ENCODE results near the gene SMARCA1.
"Not testable (repeated sequence)": the region's sequence is repeated elsewhere in the genome, so short reads cannot be mapped to it uniquely, and the experiment has no call there.

The SMARCA1 gene

GRCh38 chrX:129523079-129523911, at the start of gene SMARCA1:
SMARCA1 (minus strand) TSS chrX:129523490; CDS start chrX:129523370, 120 bp downstream.
- peak; percentile 76 for DNase-seq

DNA sequence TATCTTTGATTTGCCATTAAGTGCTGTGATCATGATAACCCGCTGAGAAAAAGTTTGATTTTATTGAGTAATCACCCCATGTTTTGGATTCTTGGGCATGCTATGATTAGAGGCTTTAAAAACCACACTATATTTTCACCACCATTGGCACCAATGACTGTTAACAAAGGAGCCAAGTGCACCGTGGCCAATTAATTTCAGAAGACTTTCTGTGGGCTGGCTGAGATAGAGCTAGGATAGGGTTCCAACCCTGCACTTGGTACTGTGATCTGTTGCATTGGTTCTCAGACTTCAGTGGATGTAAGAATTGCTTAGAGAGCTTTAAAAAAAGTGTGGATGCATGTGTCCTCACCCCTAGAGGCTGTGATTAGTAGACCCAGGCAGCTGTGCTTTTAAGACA, 49.1 kb upstream of the SMARCA1 start:
- DNase-seq, result no peak

GRCh38 chrX:129568349-129568748, 45.1 kb upstream of the SMARCA1 start:
- no peak for DNase-seq

- no peak for DNase-seq
Measured at GRCh38 chrX:129566073-129566472, 42.8 kb upstream of the SMARCA1 start.

DNA sequence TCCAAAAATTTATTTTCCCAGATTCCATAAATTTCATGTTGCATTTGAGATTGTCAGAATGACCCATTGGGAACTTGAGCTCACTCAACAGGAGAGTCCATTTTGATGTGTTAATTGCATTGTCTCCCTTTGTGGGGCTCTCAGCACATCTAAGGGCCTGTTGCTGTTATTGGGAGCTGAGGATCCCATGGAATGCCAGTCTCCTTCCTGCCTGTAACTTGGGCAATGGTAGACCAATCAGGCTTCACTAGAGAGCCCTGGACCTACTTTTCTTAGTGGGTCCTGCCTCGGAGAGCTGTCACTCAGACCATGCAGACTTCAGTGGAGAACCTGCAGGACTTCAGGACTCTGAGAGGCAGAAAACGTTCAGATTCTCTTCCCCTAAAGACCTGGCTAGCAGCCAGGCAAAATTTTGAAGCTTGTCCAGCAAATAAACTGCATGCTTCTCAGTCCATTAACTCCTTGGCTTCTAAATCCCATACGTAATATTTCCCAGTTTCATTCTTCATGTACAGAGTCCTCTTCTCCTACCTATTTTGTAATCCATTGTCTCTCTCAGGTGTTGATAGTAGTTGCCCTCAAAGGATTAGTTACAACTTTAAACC, 41.9 kb upstream of the SMARCA1 start:
- DNase-seq, result no peak

- not testable (repeated sequence) for DNase-seq
Measured at GRCh38 chrX:129564345-129564744, 41.1 kb upstream of the SMARCA1 start.

GRCh38 chrX:129561453-129561852, 38.2 kb upstream of the SMARCA1 start:
- no peak for DNase-seq

DNA sequence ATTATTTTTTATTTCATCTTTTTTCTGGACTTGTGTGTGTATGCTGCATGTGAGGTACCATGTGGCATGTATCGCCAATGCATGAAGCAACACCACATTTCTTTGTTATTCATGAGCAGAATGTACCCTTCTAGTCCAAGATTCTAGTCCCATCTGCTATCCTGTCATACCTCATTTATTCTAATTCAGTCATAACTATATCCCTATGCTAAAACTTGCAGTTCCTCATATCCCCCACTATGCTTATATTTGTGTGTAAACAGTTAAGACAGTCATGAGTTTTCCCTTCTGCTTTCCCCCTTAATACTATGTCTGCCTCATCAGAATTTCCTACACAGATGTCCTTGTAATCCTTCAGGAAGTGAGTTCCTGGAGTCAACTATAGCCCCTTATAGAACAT, 36.5 kb upstream of the SMARCA1 start:
- DNase-seq, result no peak

DNA sequence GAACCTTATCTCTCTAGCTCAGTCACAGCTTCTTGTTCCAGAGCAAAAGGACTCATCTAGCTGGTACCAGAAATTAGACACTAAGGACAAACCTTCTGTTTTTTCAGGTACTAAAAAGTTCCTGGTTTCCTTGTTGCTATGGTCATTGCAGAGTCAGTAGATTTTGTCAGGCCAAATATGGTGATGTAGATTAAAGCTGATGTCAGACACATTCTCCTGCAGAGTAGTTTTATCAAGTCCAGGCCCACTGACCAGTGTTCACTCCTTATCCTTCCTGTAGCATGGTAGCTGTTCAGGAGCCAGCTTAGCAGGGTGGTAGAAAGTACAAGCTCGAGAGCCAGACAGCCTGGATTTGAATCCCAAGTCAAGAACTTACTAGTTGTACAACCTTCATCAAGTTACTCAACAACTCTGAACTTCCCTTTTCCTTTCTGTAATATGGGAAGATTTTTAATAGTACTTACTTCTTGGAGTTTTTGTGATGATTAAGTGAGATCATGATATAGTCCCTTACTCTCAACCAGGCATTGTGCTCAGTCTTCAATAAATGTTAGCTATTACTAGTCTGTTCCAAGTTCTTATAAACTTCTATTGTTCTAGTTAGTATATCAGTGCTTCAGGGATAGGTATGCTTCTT, 34.7 kb upstream of the SMARCA1 start:
- DNase-seq, result no peak

DNA sequence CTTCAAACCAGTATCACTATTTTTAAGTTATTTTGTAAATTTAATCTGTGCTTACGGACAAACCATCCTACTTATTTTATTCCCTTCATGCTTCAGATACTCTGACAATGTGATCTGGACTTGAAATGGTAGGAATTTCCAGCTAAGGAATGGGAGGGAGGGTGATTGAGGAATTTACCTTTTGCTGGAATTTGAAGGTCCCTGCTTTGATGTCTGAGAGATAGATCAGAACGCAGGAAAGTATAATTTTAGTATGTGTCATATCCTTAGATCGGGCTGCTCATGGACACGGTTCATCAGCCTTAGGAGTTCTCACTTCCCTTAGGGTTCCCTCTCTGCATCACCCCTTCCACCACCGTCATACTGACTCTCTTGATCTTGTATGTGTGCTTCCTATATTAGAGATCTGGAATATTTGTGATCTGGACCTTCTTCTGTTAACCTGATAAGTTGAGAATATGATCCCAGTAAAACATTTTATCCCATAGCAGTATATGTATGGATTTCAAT, 33.6 kb upstream of the SMARCA1 start:
- no peak for DNase-seq

DNA sequence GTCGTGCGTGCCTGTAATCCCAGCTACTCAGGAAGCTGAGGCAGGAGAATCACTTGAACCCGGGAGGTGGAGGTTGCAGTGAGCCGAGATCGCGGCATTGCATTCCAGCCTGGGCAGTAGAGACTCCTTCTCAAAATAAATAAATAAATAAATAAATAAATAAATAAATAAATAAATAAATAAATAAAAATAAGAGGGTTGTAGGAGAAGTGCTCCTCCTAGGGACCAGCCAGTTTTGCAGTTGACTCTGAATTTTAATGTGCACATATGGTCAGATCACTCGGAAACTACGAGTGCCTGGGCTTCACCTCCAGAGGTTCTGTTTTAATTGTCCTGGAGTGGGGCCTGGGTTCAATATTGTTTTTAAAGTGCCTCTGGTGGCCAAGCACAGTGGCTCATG, 31.5 kb upstream of the SMARCA1 start:
- peak; percentile 2 for DNase-seq

DNA sequence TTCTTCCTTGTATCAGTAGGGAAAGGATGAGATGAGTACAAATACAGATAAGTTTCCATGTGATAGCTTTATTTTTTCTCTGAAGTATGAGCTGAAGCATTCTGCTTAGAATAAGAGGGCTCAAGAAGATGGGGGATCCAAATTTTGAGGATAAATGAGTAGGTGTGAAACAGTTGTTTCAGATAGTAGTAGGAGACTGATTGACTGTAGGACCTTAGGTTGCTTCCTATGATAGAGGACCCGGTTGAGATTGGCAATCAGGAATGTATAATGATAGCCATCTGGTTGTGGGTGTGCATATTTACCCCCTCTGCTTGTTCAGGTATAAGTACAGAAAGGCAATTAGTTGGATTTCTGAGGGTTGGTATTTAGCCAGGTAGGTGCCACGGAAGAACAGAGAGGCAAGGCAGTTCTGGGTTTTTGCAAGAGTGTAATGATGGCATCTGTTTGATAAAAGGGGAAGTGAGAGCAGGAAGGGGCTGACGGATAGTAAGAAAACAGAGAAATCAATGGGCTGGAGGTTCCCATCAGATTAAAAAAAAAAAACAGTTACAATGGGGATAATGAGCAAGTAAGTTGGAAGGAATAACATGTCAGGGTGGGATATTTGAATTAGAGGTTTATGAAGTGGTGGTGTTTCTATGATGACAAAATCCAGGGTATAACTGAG, 30.5 kb upstream of the SMARCA1 start:
- DNase-seq, result no peak

DNA sequence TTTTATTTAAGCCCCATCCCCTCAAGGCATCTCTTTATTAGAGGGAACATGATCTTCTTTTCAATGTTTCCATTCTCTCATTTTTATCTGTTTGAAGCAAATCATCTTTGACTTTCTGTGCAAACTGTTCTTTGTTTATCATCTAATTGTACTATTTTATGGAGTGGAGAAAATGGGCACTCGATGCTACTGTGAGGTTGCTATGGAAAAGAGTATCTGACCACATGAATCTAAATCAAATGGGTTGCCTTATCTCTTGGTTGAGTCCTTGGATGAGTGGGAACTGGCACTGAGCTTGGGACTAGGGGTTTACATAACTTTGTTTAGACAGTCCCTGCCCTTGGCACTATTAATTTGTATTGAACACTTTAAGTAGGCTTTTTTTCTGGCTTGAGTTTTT, 25.8 kb upstream of the SMARCA1 start:
- no peak for DNase-seq

DNA sequence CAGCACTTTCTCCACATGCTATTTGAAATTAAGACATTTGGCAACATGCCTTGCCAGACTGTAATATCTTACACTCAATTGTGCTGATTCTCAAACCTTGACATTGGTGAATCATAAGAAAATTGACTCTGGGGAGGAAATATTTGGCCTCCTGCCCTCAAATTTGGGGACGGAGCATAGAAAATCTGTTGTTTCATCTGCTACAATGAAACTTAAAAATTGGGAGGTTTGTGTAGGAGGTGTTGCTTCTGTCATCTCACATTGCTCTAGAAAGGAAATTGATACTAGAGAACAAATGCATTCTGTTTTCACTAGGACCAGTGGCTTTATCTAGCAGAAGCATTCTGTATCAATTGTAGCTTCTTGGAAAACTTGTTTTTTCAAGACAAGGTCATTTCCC, 22.1 kb upstream of the SMARCA1 start:
- DNase-seq, result no peak

GRCh38 chrX:129544780-129545179, 21.5 kb upstream of the SMARCA1 start:
- no peak for DNase-seq

DNA sequence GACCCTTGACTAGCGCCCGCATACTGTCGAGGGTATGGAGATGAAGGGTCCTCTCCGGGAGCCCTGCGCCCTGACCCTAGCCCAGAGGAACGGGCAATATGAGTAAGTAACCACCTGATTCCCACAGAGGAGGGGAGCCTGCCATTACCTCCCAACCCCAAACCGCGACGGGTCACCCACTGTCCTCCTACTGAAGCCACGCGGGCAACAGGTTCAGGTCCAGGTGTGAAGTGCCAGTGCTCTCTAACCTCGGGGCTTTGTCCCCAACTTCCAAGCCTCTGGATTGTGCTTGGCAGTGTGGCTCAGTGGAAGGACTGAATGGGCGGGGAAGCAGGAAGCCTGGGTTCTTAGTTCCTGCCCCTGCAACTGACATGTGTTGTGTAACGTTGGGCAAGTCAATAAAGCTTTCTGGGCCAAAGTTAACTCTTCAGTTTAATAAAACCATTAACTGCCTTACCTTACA, 17.5 kb upstream of the SMARCA1 start:
- no peak for DNase-seq

DNA sequence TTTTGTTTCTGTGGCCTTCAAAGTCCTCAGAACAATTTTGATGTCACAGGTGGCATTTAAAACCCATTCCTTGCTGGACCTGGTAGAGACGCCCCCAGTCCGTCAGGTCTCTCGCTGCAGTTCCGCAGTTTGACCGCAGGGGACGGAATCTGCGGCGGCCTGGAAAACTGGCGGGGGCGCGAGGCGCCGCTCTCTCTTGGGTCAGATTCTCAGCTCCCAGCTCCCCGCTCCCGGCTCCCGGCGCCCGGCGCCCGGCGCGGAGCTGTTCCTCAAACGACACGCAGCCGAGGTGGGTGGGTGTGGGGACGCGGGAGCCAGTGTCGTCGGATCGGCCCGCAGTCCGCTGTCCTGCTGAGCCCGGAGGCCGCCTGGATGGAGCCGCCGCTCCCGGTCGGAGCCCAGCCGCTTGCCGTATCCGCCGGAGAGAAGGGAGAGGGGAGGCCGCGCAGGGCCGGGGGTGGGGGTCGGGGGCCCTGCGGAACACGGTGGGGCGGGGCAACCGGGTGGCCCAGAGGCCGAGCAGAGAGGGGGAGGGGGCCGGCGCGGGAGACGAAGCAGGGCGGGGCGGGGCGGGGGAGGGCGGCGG, 16.9 kb upstream of the SMARCA1 start, which contains the start of gene OCRL:
TSS of gene OCRL (plus strand) at position 192 of the 586 bp plus-strand sequence. CDS start at position 373, 181 bp downstream.
- DNase-seq, result peak; percentile 87

DNA sequence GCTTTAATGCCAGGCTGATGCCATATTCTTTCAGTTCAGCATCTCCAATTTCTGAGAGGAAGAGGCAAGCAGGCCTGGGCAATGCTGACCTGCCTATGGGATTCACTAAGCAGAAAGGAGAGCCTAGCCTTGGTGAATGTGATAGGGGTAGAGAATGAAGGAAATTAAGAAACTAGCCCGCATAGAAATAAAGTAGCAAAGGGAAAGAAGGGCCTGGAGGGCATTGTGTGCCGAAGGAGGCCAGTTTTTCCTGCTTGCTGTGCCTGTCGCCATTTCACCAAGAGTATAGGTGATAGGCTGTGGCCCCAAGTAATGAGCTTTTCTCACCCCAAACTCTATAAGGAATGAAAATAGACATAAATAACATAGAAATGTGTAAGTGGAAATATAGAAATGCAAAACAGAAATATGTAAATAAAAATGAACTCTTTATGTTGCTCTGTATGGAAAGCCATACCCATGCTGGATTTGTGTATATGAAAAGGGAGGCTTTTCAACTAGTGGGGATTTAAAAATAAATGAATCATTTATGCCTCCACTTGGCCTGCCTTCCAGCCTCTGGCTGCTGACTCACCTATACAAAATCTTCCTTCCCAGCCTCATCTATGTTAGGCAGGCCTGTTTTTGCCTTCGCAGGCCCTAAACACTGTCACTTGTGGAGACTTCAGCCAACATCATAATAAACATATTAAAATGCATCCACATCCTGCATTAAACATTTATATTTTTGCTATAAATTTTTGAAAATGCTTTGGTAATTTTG, 11.7 kb upstream of the SMARCA1 start:
- no peak for DNase-seq

- no peak for DNase-seq
Measured at GRCh38 chrX:129531132-129531531, 7.8 kb upstream of the SMARCA1 start.

- no peak for DNase-seq
Measured at GRCh38 chrX:129530410-129530809, 7.1 kb upstream of the SMARCA1 start.

- DNase-seq, result no peak
Measured at GRCh38 chrX:129529685-129530281, 6.5 kb upstream of the SMARCA1 start.

Data from NCI-H2227 treated with DMSO at 0.1 percent for 48 hours (cell line).